AG04450 (cell line): Measurements from ENCODE around the gene ANKEF1. TPM values are rescaled to one million over a fixed set of nuclear protein-coding genes. Genes with fewer than 3 reads are reported as not detected.

Experiments
- CTCF ChIA-PET: fragments of 300-600, 350-600 bp; formaldehyde crosslinking; extraction: SDS; loops from one replicate; lab custom pipeline; 2022; ENCODE audit warnings: antibody characterized with exemption, inconsistent platforms; lab: Charles Lee
- POLR2A ChIA-PET: fragments of 350-600 bp; formaldehyde crosslinking; extraction: SDS; loops from one replicate; lab custom pipeline; 2021; ENCODE audit warnings: antibody characterized with exemption, inconsistent platforms; lab: Yijun Ruan, JAX
- DNase-seq: peaks from one replicate; pipeline ENCODE4 v3.0.0-alpha.2; 2011; ENCODE audit warnings: low read depth, low spot score
- H3K27ac ChIP-seq: one replicate; pipeline ENCODE4 v1.5.1; 2012; ENCODE audit warnings: low read depth, low read length, control low read depth
- H3K27me3 ChIP-seq: one replicate; pipeline ENCODE4 v1.6.0; 2012; ENCODE audit warnings: low read length; ENCODE audit not compliant: control insufficient read depth, insufficient read depth
- H3K4me3 ChIP-seq: 2 replicates; pipeline ENCODE4 v1.5.1; 2011; ENCODE audit warnings: mild to moderate bottlenecking, low read depth, low read length, control low read depth
- H3K9me3 ChIP-seq: 2 replicates; pipeline ENCODE4 v1.5.1; 2012; ENCODE audit warnings: low read length; ENCODE audit not compliant: control insufficient read depth, insufficient read depth
- CTCF ChIP-seq: IDR thresholded peaks from 2 replicates; pipeline ENCODE4 v1.5.1; 2011; ENCODE audit warnings: low read depth, low read length, control low read depth, inconsistent platforms
- polyA plus RNA-seq: library from polyadenylated mRNA; depleted of rRNA; stranded (reverse); fragments of >200 nt; gene quantifications from 2 replicates; pipeline ENCODE4 v1.2.3, GENCODE V29; 2011

ANKEF1 gene
- polyA plus RNA-seq, 1 experiment, result 0.78 TPM

GRCh38 chr20:10061641-10062040 is 26.9 kb downstream of the ANKEF1 start:
- no peak for DNase-seq
- H3K9me3 ChIP-seq, result no peaks in the 10 kb centered on the region
- POLR2A ChIA-PET, result no interaction called here
- TF ChIP-seq CTCF, result no peak
- CTCF ChIA-PET, result no interaction called here
- no peak overlapping the region for H3K4me3 ChIP-seq
- H3K27me3 ChIP-seq, result no peaks in the 10 kb centered on the region
- H3K27ac ChIP-seq, result no peak overlapping the region

DNA sequence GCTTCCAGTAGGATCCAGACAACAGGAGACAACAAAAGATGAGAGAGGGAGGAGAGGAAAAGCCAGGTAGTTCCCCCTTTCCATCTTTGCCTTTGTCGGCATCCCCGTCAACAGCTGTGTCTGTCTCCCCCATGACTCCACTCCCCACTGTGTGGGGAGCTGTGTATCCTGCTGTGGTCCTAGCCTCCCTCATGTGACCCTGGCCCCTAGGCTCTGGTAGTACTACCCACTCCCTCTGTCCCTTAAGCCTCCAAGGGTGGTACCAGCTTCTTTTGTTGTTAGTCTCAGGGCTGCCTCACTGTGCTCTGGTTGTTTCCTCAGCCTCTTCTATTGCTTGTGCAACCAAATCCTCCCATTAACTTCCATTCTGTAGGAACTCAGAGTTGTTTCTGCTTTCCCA is 28.7 kb downstream of the ANKEF1 start:
- no peak for TF ChIP-seq CTCF
- H3K27ac ChIP-seq, result no peak overlapping the region
- H3K27me3 ChIP-seq, result no peaks in the 10 kb centered on the region
- CTCF ChIA-PET, result no interaction called here
- POLR2A ChIA-PET, result no interaction called here
- no peak for DNase-seq
- H3K9me3 ChIP-seq, result no peaks in the 10 kb centered on the region
- H3K4me3 ChIP-seq, result no peak overlapping the region

DNA sequence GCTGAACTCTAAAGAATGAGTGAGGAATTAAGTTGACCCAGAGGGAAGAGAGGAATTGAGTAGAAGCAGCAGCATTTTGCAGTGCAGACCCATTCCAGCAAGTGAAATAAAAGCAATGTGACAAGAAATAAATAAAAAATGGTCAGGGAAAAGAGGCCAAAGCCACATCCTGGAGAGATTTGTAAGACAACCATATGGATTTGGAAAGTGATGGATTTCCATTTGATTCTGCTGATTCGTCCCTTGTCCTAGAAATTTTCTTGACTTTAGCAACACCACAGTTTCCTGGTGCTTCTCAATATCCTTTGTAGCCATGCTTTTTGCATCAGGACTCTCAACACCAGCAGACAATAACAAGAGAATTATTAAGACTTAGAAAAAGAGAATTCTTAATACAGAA is 29.8 kb downstream of the ANKEF1 start:
- TF ChIP-seq CTCF, result no peak
- ChIA-PET CTCF (no interaction called here), POLR2A (no interaction called here)
- no peaks in the 10 kb centered on the region for H3K9me3 ChIP-seq
- H3K27ac ChIP-seq, result no peak overlapping the region
- no peak for DNase-seq
- H3K4me3 ChIP-seq, result no peak overlapping the region
- no peaks in the 10 kb centered on the region for H3K27me3 ChIP-seq

- Histone ChIP-seq H3K27ac (no peak overlapping the region), H3K27me3 (no peaks in the 10 kb centered on the region), H3K4me3 (no peak overlapping the region), H3K9me3 (no peaks in the 10 kb centered on the region)
- POLR2A ChIA-PET, result no interaction called here
- CTCF ChIA-PET, result no interaction called here
- DNase-seq, result no peak
- no peak for TF ChIP-seq CTCF
These were observed 30.5 kb downstream of the ANKEF1 start for GRCh38 chr20:10065154-10065833.

GRCh38 chr20:10067321-10067720 is 32.5 kb downstream of the ANKEF1 start:
- Histone ChIP-seq H3K27ac (no peak overlapping the region), H3K4me3 (no peak overlapping the region), H3K27me3 (no peaks in the 10 kb centered on the region), H3K9me3 (no peaks in the 10 kb centered on the region)
- ChIA-PET CTCF (interaction anchor here (1.2 kb wide), 2 partner anchors 9 to 24 kb away, joined by 4 read pairs; no protein-coding TSS in a partner anchor), POLR2A (no interaction called here)
- DNase-seq, result no peak
- TF ChIP-seq CTCF, result no peak
